ENCODE measurements around the gene DBF4. TPM values are rescaled to one million over a fixed set of nuclear protein-coding genes. Genes with fewer than 3 reads are reported as not detected.

Gene DBF4
- total and polyA plus RNA-seq, 2 of the 13 experiments (the other 11 are each of a cell fraction or from before 2014, with no cell fraction given): 5.0 to 64.4 TPM

DNA sequence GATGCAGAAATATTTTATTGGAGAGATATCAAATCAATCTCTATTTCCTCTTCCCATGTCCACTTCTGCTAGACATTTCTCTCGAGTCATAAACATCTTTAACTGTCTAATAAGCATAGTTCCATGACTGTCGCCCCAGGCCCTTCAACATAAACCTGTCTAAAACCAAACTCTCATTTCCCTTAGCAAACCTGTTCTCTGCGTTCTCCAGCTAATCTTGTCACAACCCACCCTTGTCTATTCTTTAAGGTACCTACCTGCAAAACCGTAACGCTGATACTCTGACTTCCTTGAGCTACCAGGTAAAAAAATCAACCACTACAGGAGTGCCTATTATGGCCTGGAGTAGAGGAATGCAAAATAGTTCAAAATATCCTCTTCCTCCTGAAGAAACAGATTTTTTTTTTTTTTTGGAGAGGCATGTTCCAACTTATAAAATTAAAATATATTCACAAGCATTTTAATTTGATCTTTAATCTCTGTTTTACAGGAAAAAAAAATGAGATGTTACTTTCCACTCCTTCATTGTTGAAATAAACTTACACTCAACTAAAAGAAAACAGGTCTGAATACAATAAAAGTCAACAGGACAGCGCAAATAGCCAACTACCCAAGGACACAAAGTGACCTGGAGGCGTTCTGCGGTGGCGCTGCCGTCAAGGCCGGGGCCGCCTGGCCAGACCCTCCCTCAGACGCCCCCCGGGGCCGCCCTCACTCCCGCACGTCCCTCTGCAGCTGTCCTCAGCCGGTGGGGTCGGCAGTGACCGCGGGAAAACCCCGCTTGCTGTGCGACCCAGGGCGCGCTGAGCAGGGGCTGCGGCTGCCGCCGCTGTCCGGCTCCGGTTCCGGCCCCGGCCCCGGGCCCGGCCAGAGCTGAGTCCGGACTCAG, 898 bp upstream of the DBF4 start (continued):
- 0 out of 2 replicates have a peak, but pooled peaks have one; percentile 52 for TF ChIP-seq NKX3-1 (CRISPR knock-in tag; IDR thresholded peaks at IDR 0.05)
- no peak for TF ChIP-seq TGIF2 (CRISPR knock-in tag; IDR thresholded peaks at IDR 0.05)
- TF ChIP-seq, protein P1, sequence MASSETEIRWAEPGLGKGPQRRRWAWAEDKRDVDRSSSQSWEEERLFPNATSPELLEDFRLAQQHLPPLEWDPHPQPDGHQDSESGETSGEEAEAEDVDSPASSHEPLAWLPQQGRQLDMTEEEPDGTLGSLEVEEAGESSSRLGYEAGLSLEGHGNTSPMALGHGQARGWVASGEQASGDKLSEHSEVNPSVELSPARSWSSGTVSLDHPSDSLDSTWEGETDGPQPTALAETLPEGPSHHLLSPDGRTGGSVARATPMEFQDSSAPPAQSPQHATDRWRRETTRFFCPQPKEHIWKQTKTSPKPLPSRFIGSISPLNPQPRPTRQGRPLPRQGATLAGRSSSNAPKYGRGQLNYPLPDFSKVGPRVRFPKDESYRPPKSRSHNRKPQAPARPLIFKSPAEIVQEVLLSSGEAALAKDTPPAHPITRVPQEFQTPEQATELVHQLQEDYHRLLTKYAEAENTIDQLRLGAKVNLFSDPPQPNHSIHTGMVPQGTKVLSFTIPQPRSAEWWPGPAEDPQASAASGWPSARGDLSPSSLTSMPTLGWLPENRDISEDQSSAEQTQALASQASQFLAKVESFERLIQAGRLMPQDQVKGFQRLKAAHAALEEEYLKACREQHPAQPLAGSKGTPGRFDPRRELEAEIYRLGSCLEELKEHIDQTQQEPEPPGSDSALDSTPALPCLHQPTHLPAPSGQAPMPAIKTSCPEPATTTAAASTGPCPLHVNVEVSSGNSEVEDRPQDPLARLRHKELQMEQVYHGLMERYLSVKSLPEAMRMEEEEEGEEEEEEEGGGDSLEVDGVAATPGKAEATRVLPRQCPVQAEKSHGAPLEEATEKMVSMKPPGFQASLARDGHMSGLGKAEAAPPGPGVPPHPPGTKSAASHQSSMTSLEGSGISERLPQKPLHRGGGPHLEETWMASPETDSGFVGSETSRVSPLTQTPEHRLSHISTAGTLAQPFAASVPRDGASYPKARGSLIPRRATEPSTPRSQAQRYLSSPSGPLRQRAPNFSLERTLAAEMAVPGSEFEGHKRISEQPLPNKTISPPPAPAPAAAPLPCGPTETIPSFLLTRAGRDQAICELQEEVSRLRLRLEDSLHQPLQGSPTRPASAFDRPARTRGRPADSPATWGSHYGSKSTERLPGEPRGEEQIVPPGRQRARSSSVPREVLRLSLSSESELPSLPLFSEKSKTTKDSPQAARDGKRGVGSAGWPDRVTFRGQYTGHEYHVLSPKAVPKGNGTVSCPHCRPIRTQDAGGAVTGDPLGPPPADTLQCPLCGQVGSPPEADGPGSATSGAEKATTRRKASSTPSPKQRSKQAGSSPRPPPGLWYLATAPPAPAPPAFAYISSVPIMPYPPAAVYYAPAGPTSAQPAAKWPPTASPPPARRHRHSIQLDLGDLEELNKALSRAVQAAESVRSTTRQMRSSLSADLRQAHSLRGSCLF (CRISPR knock-in tag; IDR thresholded peaks at IDR 0.05; ENCODE audit: borderline replicate concordance): no peak; the same call in 1 of the 2 replicates
- TF ChIP-seq, protein P2, sequence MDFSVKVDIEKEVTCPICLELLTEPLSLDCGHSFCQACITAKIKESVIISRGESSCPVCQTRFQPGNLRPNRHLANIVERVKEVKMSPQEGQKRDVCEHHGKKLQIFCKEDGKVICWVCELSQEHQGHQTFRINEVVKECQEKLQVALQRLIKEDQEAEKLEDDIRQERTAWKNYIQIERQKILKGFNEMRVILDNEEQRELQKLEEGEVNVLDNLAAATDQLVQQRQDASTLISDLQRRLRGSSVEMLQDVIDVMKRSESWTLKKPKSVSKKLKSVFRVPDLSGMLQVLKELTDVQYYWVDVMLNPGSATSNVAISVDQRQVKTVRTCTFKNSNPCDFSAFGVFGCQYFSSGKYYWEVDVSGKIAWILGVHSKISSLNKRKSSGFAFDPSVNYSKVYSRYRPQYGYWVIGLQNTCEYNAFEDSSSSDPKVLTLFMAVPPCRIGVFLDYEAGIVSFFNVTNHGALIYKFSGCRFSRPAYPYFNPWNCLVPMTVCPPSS (IDR thresholded peaks at IDR 0.05): no peak
- no peak for TF ChIP-seq GPBP1L1 (CRISPR knock-in tag; IDR thresholded peaks at IDR 0.05)
- no peak for TF ChIP-seq ZBTB42 (CRISPR knock-in tag; IDR thresholded peaks at IDR 0.05)
- TF ChIP-seq ZBTB7B (CRISPR knock-in tag; IDR thresholded peaks at IDR 0.05): peak; percentile 34; the same call in 1 of the 2 replicates
- no peak for TF ChIP-seq ZBTB4 (CRISPR knock-in tag; IDR thresholded peaks at IDR 0.05; ENCODE audit: borderline replicate concordance)
- TF ChIP-seq ZNF598 (CRISPR knock-in tag; IDR thresholded peaks at IDR 0.05; ENCODE audit: borderline replicate concordance): 0 out of 2 replicates have a peak, but pooled peaks have one; percentile 8
- 0 out of 2 replicates have a peak, but pooled peaks have one; percentile 10 for TF ChIP-seq ZNF816 (CRISPR knock-in tag; IDR thresholded peaks at IDR 0.05; ENCODE audit: borderline replicate concordance)
- no peak for TF ChIP-seq CHD4 (IDR thresholded peaks at IDR 0.05; ENCODE audit: borderline replicate concordance, low read length)
- TF ChIP-seq ZNF737 (CRISPR knock-in tag; IDR thresholded peaks at IDR 0.05; ENCODE audit: borderline replicate concordance): 0 out of 2 replicates have a peak, but pooled peaks have one; percentile 33
- TF ChIP-seq ZNF207 (IDR thresholded peaks at IDR 0.05; ENCODE audit: borderline replicate concordance): no peak
- TF ChIP-seq ZNF512 (CRISPR knock-in tag; IDR thresholded peaks at IDR 0.05): no peak
- no peak; the same call in 1 of the 2 replicates for TF ChIP-seq SPEN (CRISPR knock-in tag; IDR thresholded peaks at IDR 0.05; ENCODE audit: low read depth)
